ENCODE results near the gene VPS54.

DNA sequence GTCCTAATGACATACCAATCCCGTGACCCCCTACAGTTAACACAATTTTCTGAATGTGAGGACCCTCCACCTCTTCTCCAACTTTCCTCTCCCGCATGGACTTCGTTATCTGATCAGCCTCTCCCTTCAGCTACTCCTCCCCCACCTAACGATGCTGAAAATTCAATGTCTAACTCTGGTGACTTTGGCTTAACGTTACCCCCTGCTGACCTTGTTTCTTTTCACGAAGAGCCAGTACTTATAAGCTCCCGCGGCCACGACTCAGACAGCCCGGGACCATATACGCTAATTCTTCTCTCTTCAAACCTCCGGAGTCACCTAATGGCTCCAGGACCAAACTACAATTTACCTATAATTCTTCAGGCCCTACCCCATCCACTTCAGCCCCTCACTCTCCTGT lies 29.2 kb downstream of the VPS54 start:
- TF ChIP-seq ZNF354B (CRISPR knock-in tag; IDR thresholded peaks at IDR 0.05), result no peak
- TF ChIP-seq, protein P1, sequence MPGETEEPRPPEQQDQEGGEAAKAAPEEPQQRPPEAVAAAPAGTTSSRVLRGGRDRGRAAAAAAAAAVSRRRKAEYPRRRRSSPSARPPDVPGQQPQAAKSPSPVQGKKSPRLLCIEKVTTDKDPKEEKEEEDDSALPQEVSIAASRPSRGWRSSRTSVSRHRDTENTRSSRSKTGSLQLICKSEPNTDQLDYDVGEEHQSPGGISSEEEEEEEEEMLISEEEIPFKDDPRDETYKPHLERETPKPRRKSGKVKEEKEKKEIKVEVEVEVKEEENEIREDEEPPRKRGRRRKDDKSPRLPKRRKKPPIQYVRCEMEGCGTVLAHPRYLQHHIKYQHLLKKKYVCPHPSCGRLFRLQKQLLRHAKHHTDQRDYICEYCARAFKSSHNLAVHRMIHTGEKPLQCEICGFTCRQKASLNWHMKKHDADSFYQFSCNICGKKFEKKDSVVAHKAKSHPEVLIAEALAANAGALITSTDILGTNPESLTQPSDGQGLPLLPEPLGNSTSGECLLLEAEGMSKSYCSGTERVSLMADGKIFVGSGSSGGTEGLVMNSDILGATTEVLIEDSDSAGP (CRISPR knock-in tag; IDR thresholded peaks at IDR 0.05), result no peak
- no peak for TF ChIP-seq EZH2 (IDR thresholded peaks at IDR 0.05; ENCODE audit: borderline replicate concordance, low read depth, low read length)
- no peak for TF ChIP-seq DNMT1 (IDR thresholded peaks at IDR 0.05)
- TF ChIP-seq CHD4 (IDR thresholded peaks at IDR 0.05; ENCODE audit: insufficient read depth, insufficient replicate concordance, low read depth, low read length, poor library complexity, severe bottlenecking), result no peak
- TF ChIP-seq PHB (CRISPR knock-in tag; IDR thresholded peaks at IDR 0.05), result no peak
- no peak for TF ChIP-seq THRAP3 (IDR thresholded peaks at IDR 0.05; ENCODE audit: borderline replicate concordance)
- no peak for TF ChIP-seq ELF4 (CRISPR knock-in tag; IDR thresholded peaks at IDR 0.05)
- TF ChIP-seq ZNF785 (CRISPR knock-in tag; IDR thresholded peaks at IDR 0.05), result no peak
- TF ChIP-seq, protein P2, sequence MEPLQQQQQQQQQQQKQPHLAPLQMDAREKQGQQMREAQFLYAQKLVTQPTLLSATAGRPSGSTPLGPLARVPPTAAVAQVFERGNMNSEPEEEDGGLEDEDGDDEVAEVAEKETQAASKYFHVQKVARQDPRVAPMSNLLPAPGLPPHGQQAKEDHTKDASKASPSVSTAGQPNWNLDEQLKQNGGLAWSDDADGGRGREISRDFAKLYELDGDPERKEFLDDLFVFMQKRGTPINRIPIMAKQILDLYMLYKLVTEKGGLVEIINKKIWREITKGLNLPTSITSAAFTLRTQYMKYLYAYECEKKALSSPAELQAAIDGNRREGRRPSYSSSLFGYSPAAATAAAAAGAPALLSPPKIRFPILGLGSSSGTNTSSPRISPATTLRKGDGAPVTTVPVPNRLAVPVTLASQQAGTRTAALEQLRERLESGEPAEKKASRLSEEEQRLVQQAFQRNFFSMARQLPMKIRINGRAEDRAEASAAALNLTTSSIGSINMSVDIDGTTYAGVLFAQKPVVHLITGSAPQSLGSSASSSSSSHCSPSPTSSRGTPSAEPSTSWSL (CRISPR knock-in tag; IDR thresholded peaks at IDR 0.05; ENCODE audit: borderline replicate concordance), result no peak
- TF ChIP-seq KDM5B (IDR thresholded peaks at IDR 0.05; ENCODE audit: insufficient replicate concordance, low read depth, low read length), result no peak

Measured in K562 (cell line).